HG02870 (cell line): Measurements from ENCODE around the gene LMBR1.
"Not testable (repeated sequence)": the region's sequence is repeated elsewhere in the genome, so short reads cannot be mapped to it uniquely, and the experiment has no call there.

Source experiments
- ATAC-seq: cut with Tn5 transposase; IDR thresholded peaks from one replicate; pipeline ENCODE4 v1.9.1; 2021; ENCODE audit warnings: mild to moderate bottlenecking, moderate library complexity; ENCODE audit not compliant: unreplicated experiment

Gene LMBR1, protein sequence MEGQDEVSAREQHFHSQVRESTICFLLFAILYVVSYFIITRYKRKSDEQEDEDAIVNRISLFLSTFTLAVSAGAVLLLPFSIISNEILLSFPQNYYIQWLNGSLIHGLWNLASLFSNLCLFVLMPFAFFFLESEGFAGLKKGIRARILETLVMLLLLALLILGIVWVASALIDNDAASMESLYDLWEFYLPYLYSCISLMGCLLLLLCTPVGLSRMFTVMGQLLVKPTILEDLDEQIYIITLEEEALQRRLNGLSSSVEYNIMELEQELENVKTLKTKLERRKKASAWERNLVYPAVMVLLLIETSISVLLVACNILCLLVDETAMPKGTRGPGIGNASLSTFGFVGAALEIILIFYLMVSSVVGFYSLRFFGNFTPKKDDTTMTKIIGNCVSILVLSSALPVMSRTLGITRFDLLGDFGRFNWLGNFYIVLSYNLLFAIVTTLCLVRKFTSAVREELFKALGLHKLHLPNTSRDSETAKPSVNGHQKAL

GRCh38 chr7:156892821-156893706 lies at the start of gene LMBR1:
LMBR1 (minus strand) TSS chr7:156893183; CDS start chr7:156892993, 190 bp downstream.
- peak; percentile 74 for ATAC-seq

DNA sequence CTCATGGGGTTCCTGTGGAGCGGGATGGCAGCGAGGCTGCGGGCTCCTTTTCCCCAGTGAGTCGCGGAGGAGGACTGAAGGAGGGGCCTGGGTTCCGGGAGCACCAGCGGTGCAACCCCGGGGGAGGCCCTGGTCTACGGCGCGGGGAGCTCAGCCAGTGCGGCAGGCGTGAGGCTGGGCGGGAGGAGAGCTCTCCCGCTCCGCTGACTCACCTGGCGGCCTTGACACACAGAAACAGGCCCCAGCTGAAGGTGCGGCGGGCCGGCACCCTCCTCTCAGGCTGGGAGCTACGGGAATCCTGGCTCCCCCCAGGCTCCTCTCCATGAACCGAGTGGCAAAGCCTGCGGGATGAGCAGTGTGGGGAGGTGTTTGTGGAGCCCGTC lies 49.7 kb upstream of the LMBR1 start:
- ATAC-seq = no peak

GRCh38 chr7:156941393-156942182 lies 48.6 kb upstream of the LMBR1 start:
- ATAC-seq = no peak

GRCh38 chr7:156940421-156941122 lies 47.6 kb upstream of the LMBR1 start:
- no peak for ATAC-seq

- ATAC-seq = not testable (repeated sequence)
Measured at GRCh38 chr7:156936766-156937165, 43.8 kb upstream of the LMBR1 start.

DNA sequence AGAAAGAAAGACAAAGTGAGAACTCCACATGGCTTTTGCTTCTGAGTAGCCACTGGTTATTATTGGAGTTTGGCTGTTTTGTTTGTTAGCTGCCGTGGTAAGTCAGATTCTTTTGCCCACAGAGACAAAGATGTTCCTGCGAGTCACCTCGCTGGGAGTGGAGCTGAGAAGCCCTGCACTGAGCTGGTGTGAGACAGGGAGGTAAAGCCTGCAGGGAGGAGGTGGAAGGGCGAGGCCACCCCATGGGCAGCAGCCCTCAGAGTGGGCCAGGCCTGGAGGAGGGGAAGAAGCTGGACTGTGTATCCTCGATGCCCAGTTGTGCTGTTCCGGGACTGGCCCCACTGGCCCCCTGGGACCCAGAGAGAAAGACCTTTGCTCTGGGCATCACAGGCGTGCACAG lies 42.3 kb upstream of the LMBR1 start:
- ATAC-seq = no peak

- no peak for ATAC-seq
Measured at GRCh38 chr7:156932006-156932405, 39.0 kb upstream of the LMBR1 start.

GRCh38 chr7:156929789-156930539 lies 37.0 kb upstream of the LMBR1 start:
- ATAC-seq = no peak

DNA sequence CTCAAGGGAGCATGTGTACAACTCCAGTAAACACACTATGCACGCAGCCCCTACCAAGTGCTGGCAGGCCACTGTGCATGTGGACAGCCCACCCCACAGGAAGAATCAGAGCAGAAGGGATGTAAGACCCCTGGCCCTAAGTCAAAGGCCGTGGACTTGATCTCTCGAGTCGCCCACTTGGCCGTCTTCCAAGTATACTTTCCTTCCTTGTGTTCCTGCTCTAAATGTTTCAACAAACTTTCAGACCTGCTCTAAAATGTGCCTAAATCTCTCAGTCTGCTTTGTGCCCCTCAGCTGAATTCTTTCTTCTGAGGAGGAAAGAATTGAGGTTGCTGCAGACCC lies 35.4 kb upstream of the LMBR1 start:
- no peak for ATAC-seq

DNA sequence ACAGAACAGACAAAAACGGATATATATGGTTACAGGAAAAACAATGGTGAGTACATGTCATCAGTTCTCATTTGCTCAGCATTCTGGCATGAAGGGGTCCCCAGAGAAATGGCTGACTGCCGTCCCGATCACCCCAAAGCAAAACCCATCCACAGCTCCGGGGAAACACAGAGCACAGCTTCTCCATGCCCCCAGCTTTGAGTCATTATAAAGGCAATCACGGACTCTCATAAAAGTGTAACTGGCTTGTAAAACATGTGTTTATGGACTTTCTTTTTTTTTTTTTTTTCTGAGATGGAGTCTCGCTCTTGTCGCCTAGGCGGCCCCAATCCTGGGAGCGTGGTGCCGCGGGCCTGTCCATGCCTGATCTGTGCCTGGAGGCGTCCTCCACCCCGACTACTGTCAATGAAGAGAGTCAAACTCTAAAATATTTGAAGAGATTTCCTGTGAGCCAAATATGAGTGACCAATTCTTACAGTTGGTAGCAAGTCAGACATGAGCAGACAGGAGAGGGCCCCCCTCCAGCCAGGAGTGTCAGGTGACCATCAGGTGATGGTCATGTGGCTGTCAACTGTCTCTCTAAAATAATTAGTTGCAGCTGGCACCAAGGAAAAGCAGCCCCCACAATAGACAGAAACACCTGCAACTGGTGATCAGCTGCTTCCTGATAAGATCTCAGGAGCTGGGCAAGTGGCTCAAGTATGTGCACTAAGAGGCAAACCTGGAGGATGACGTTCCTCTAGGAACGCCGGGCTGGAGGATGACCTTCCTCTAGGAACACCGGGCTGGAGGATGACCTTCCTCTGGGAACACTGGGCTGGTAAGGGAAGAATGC lies 34.8 kb upstream of the LMBR1 start:
- no peak for ATAC-seq

GRCh38 chr7:156925821-156926220 lies 32.8 kb upstream of the LMBR1 start:
- ATAC-seq = not testable (repeated sequence)

- not testable (repeated sequence) for ATAC-seq
Measured at GRCh38 chr7:156922304-156922703, 29.3 kb upstream of the LMBR1 start.

DNA sequence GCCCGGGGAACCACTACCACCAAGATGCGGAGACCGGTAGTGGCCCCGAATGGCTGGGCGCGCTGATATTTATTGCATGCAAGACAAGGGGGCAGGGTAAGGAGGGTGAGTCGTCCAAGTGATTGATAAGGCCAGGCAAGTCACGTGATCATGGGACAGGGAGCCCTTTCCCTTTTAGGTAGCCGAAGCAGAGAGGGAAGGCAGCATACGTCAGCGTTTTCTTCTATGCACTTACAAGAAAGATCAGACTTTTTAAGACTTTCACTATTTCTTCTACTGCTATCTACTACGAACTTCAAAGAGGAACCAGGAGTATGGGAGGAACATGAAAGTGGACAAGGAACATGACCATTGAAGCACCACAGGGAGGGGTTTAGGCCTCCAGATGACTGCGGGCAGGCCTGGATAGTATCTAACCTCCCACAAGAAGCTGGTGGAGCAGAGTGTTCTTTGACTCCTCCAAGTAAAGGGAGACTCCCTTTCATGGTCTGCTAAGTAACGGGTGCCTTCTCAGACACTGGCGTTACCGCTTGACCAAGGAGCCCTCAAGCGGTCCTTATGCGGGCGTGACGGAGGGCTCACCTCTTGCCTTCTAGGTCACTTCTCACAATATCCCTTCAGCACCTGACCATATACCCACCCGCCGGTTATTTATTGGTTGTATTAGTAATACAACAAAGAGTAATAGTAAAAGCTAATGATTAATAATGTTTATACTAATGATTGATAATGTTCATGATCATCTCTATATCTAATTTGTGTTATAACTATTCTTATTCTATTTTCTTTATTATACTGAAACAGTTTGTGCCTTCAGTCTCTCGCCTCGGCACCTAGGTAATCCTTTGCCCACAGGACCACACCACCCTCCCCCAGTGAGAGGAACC lies 27.7 kb upstream of the LMBR1 start:
- not testable (repeated sequence) for ATAC-seq

GRCh38 chr7:156920076-156920475 lies 27.1 kb upstream of the LMBR1 start:
- ATAC-seq = no peak

GRCh38 chr7:156919132-156919713 lies 26.2 kb upstream of the LMBR1 start:
- no peak for ATAC-seq

DNA sequence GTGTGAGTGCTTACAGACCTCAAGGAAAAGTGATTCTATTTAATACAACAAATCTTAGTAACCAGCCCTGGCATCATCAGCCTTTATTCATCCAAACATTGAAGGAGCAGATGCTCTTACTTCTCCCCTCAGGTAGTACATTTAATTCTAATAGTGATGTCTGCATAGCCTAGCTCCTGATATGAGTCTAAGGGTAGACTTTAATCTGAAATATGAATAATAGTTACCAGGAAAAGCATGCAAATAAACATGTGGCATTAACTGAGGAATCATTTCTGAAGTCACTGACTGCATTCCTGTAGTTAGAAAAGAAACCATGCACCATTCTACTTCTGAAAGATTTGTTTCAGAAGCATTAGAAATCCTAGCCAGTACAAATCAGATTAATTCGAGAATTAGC lies 25.7 kb upstream of the LMBR1 start:
- ATAC-seq = peak; percentile 66

DNA sequence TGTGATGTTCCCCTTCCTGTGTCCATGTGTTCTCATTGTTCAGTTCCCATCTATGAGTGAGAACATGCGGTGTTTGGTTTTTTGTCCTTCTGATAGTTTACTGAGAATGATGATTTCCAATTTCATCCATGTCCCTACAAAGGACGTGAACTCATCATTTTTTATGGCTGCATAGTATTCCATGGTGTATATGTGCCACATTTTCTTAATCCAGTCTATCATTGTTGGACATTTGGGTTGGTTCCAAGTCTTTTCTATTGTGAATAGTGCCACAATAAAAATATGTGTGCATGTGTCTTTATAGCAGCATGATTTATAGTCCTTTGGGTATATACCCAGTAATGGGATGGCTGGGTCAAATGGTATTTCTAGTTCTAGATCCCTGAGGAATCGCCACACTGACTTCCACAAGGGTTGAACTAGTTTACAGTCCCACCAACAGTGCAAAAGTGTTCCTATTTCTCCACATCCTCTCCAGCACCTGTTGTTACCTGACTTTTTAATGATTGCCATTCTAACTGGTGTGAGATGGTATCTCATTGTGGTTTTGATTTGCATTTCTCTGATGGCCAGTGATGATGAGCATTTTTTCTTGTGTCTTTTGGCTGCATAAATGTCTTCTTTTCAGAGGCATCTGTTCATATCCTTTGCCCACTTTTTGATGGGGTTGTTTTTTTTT lies 16.7 kb upstream of the LMBR1 start:
- ATAC-seq = not testable (repeated sequence)
